Urinary bladder (tissue), 4 donors: ENCODE data around the gene SLC22A4. TPM values are rescaled to one million over a fixed set of nuclear protein-coding genes. Genes with fewer than 3 reads are reported as not detected.

ENCODE experiments used
- DNase-seq: peaks from one replicate; pipeline ENCODE4 v3.0.0-alpha.2; 2015; ENCODE audit errors: extremely low spot score
- H3K27ac ChIP-seq: one replicate; pipeline ENCODE4 v1.5.1; 2013; ENCODE audit warnings: low read depth, mild to moderate bottlenecking, moderate library complexity
- H3K36me3 ChIP-seq: one replicate; pipeline ENCODE4 v1.6.1; 2013; ENCODE audit warnings: mild to moderate bottlenecking, moderate library complexity; ENCODE audit not compliant: insufficient read depth
- H3K4me1 ChIP-seq: one replicate; pipeline ENCODE4 v1.6.1; 2013; ENCODE audit warnings: mild to moderate bottlenecking, moderate library complexity; ENCODE audit not compliant: insufficient read depth
- H3K4me3 ChIP-seq: one replicate; pipeline ENCODE4 v1.5.1; 2013; ENCODE audit warnings: low read depth, low read length
- WGBS: extraction: QIAGEN DNeasy Blood & Tissue Kit; methylation state at CpG from one replicate; pipeline ENCODE4 v1.1.7; 2013; 5-methylcytosine and 5-hydroxymethylcytosine counted together
- polyA plus RNA-seq: library from polyadenylated mRNA; stranded (reverse); fragments of 200-250 nt; gene quantifications from one replicate; pipeline ENCODE4 v1.2.3, GENCODE V29; 2013
- small RNA-seq: library from RNA; depleted of rRNA; stranded (forward); fragments of <200 nt; gene quantifications from one replicate; pipeline ENCODE3, GENCODE V24; 2014
- total RNA-seq: library from RNA; depleted of rRNA; stranded (reverse); fragments of >200 nt; gene quantifications from one replicate; pipeline ENCODE4 v1.2.3, GENCODE V29; 2014
- donor health status: healthy with polysubstance abuse.
- donor health status: healthy.

SLC22A4 gene
- total and polyA plus RNA-seq, 2 donors = 1.5 to 2.2 TPM

DNA sequence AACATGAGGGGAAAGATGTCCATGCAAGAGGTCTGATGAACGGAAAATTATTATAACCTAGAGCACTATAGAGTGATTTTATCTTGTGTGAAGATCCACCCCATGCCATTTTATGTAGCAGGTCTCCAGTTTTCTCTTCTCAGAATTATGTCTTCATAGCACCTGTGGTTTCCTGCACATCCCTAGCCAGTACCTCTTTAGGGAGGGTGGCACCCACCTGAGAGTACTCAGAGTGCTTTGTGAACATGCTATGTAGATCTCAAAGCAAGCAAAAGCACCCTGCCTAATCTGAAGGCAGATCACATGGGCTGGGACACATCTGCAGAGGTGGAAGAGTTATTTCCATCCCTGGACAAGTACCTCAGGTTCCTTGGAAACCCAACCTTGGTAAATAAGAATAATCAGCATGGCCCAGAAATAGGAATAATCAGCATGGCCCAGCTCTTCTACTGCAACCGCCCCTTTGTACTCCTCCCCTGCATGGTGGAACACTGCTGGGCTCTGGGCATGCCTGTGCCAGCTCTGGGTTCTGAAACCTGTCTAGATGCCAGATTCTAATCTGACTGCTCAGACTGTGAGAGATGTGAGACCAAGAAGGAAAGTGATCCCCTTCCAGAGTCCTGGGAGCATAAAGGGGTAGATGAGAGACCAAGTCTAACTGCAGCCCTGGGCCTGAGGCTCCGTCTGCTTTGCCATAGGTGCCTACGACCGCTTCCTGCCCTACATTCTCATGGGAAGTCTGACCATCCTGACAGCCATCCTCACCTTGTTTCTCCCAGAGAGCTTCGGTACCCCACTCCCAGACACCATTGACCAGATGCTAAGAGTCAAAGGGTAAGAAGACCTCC is 99.0 kb downstream of the SLC22A4 start:
- 92% methylated on average over 6 of the region's 6 CpGs for WGBS
- peak overlapping the region; percentile 34 for H3K27ac ChIP-seq
- peaks cover 5% of the 10 kb centered on the region for H3K36me3 ChIP-seq
- no peak overlapping the region for H3K4me3 ChIP-seq
- no peak for DNase-seq
- H3K4me1 ChIP-seq = peaks cover 2% of the 10 kb centered on the region

Small RNA genes within 50 kb of the gene (small RNA-seq; reads per million reads assigned to genes)
- gene MIR3936 = not detected

Other genes starting within 250 kb of the SLC22A4 start
- gene IL3, start 233.7 kb upstream of the SLC22A4 start, total RNA-seq = not detected
- not detected for gene IL3, start 233.7 kb upstream of the SLC22A4 start, polyA plus RNA-seq
- not detected for gene CSF2, start 220.6 kb upstream of the SLC22A4 start, total RNA-seq
- gene CSF2, start 220.6 kb upstream of the SLC22A4 start, polyA plus RNA-seq = not detected
- gene P4HA2, start 66.5 kb upstream of the SLC22A4 start, total RNA-seq = 102 TPM
- gene P4HA2, start 66.5 kb upstream of the SLC22A4 start, polyA plus RNA-seq = 44.2 TPM
- 17.4 TPM for gene PDLIM4, start 36.7 kb upstream of the SLC22A4 start, total RNA-seq
- 114 TPM for gene PDLIM4, start 36.7 kb upstream of the SLC22A4 start, polyA plus RNA-seq
- 9.3 TPM for gene SLC22A5, start 75.3 kb downstream of the SLC22A4 start, total RNA-seq
- 6.4 TPM for gene SLC22A5, start 75.3 kb downstream of the SLC22A4 start, polyA plus RNA-seq
- gene IRF1, start 196.4 kb downstream of the SLC22A4 start, total RNA-seq = 16.4 TPM
- gene IRF1, start 196.4 kb downstream of the SLC22A4 start, polyA plus RNA-seq = 26.0 TPM
- not detected for gene IL5, start 249.1 kb downstream of the SLC22A4 start, total RNA-seq
- gene IL5, start 249.1 kb downstream of the SLC22A4 start, polyA plus RNA-seq = not detected